Stimulated activated CD4-positive, alpha-beta T cell treated with anti-CD3 and anti-CD28 coated beads, TNF-alpha, amount 100 ng/mL, for 24 hours (primary cell): ENCODE data around the gene NCSTN.

Source experiments
- DNase-seq, 3 experiments: peaks; one replicate each; pipeline ENCODE4 v3.0.0-alpha.2; 2020; ENCODE audit warnings: low read depth in 3 of 3

Gene NCSTN

GRCh38 chr1:160342953-160343869 is at the start of gene NCSTN, which contains the start of gene COPA:
Gene NCSTN (plus strand): TSS chr1:160343383. CDS start chr1:160343397, 14 bp downstream.
Gene COPA (minus strand): TSS chr1:160343250. CDS start chr1:160343170, 80 bp downstream.
- DNase-seq: peak; percentile 76 to 89 (median 83)

GRCh38 chr1:160296036-160296435 is 47.1 kb upstream of the NCSTN start:
- no peak for DNase-seq

- DNase-seq: no peak
These were observed 43.0 kb upstream of the NCSTN start for GRCh38 chr1:160300173-160300572.

- DNase-seq: no peak
These were observed 35.9 kb upstream of the NCSTN start for GRCh38 chr1:160307118-160307791.

- no peak for DNase-seq
These were observed 34.6 kb upstream of the NCSTN start for GRCh38 chr1:160308451-160309184.

GRCh38 chr1:160309185-160309557 is 34.0 kb upstream of the NCSTN start:
- DNase-seq: no peak

GRCh38 chr1:160309571-160309970 is 33.6 kb upstream of the NCSTN start:
- no peak for DNase-seq

GRCh38 chr1:160315359-160315758 is 27.8 kb upstream of the NCSTN start:
- no peak for DNase-seq

- no peak for DNase-seq
These were observed 20.4 kb upstream of the NCSTN start for GRCh38 chr1:160322831-160323230.

GRCh38 chr1:160325252-160325651 is 17.9 kb upstream of the NCSTN start:
- DNase-seq: no peak

GRCh38 chr1:160326418-160326817 is 16.8 kb upstream of the NCSTN start:
- no peak for DNase-seq

GRCh38 chr1:160328184-160328583 is 15.0 kb upstream of the NCSTN start:
- no peak for DNase-seq

- DNase-seq: no peak
These were observed 13.1 kb upstream of the NCSTN start for GRCh38 chr1:160330119-160330518.

GRCh38 chr1:160332516-160332915 is 10.7 kb upstream of the NCSTN start:
- DNase-seq: no peak

- DNase-seq: no peak
These were observed 4.6 kb upstream of the NCSTN start for GRCh38 chr1:160338580-160338979.

- DNase-seq: no peak
These were observed 3.0 kb upstream of the NCSTN start for GRCh38 chr1:160340146-160340545.

GRCh38 chr1:160340866-160341265 is 2.3 kb upstream of the NCSTN start:
- DNase-seq: no peak

- no peak for DNase-seq
These were observed 657 bp upstream of the NCSTN start for GRCh38 chr1:160342526-160342925.

- no peak for DNase-seq
These were observed 1.1 kb downstream of the NCSTN start for GRCh38 chr1:160344241-160344640.

- no peak for DNase-seq
These were observed 1.8 kb downstream of the NCSTN start for GRCh38 chr1:160344936-160345335.

GRCh38 chr1:160346463-160346862 is 3.3 kb downstream of the NCSTN start:
- no peak for DNase-seq

- no peak for DNase-seq
These were observed 3.8 kb downstream of the NCSTN start for GRCh38 chr1:160346958-160347357.
